IPS-20b (cell line): ENCODE data around the gene CTSS.
"Not testable (repeated sequence)": the region's sequence is repeated elsewhere in the genome, so short reads cannot be mapped to it uniquely, and the experiment has no call there.

ENCODE experiments used
- H3K27ac ChIP-seq: one replicate; pipeline ENCODE4 v1.5.1; 2013; ENCODE audit warnings: low read length
- H3K27me3 ChIP-seq: 2 replicates; pipeline ENCODE4 v1.6.1; 2013; ENCODE audit warnings: mild to moderate bottlenecking, low read length, inconsistent platforms; ENCODE audit not compliant: insufficient read depth
- H3K36me3 ChIP-seq: 2 replicates; pipeline ENCODE4 v1.6.1; 2013; ENCODE audit warnings: low read depth, mild to moderate bottlenecking, inconsistent platforms, low read length, moderate library complexity; ENCODE audit not compliant: insufficient read depth
- H3K4me1 ChIP-seq: 2 replicates; pipeline ENCODE4 v1.6.1; 2013; ENCODE audit warnings: mild to moderate bottlenecking, control low read depth, inconsistent platforms, low read length, moderate library complexity; ENCODE audit not compliant: insufficient read depth
- H3K4me3 ChIP-seq: 2 replicates; pipeline ENCODE4 v1.5.1; 2013; ENCODE audit warnings: mild to moderate bottlenecking, low read length, inconsistent platforms
- H3K9ac ChIP-seq: 2 replicates; pipeline ENCODE4 v1.6.1; 2013; ENCODE audit warnings: low read depth, mild to moderate bottlenecking, inconsistent platforms, low read length, moderate library complexity
- H3K9me3 ChIP-seq: 2 replicates; pipeline ENCODE4 v1.6.1; 2013; ENCODE audit warnings: mild to moderate bottlenecking, low read depth, low read length, inconsistent platforms; ENCODE audit not compliant: insufficient read depth

CTSS gene

DNA sequence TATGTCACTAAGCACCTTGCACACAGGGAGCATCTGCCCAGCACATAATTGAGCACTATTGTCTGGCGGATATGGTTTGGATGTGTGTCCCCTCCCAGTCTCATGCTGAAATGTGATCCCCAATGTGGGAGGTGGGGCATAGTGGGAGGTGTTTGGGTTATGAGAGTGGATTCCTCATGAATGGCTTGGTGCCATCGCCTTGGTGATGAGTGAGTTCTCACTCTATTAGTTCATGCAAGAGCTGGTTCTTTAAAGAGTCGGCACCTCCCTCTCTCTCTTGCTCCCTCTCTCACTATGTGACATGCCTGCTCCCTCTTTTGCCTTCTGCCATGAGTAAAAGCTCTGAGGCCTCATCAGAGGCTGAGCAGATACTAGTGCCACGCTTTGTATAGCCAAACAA lies 32.9 kb upstream of the CTSS start:
- Histone ChIP-seq H3K9me3 (no peaks in the 10 kb centered on the region), H3K4me3 (no peak overlapping the region), H3K27ac (no peak overlapping the region), H3K27me3 (no peaks in the 10 kb centered on the region), H3K9ac (no peak overlapping the region), H3K4me1 (peaks cover 15% of the 10 kb centered on the region; the same call in 1 of the 2 replicates), H3K36me3 (0 out of 2 replicates have a peak, but pooled peaks cover 3% of the 10 kb centered on the region)

DNA sequence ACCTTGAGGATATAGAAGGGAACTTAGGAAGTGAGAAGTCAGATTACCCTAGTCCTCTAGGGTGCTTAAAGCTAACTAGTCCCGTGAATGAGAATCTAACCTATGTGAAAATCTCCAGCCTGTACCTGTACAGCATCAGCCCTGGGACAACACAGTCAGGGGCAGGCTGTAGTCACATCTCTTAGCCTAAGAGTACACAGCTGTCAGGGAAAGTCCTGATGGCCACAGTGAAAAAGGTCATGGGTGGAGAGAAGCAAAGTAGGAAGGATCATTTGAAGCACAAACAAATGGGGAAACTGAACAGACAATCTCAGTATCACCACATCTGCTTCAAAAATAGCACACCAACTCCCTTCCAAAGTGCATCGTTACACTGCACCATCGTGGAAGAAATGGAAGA lies 30.8 kb upstream of the CTSS start:
- Histone ChIP-seq H3K4me1 (peaks cover 15% of the 10 kb centered on the region; the same call in 1 of the 2 replicates), H3K27ac (no peak overlapping the region), H3K27me3 (no peaks in the 10 kb centered on the region), H3K36me3 (0 out of 2 replicates have a peak, but pooled peaks cover 3% of the 10 kb centered on the region), H3K9me3 (no peaks in the 10 kb centered on the region), H3K4me3 (no peak overlapping the region), H3K9ac (no peak overlapping the region)

DNA sequence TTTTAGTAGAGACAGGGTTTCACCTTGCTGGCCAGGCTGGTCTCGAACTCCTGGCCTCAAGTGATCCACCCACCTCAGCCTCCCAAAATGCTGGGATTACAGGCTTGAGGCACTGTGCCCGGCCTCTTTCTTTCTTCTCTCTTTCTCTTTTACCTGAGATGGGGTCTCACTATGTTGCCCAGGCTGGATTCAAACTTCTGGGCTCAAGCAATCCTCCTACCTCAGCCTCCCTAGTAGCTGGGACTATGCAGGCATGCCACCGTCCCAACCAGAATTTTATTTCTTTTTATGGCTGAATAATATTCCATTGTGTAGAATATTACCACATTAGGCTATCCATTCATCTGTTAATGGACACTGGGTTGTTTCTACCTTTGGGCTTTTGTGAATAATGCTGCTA lies 28.2 kb upstream of the CTSS start:
- H3K4me3 ChIP-seq, H3K27me3 ChIP-seq, H3K36me3 ChIP-seq, H3K9me3 ChIP-seq, H3K9ac ChIP-seq, H3K27ac ChIP-seq: not testable (repeated sequence)
- peaks cover 14% of the 10 kb centered on the region; the same call in 1 of the 2 replicates for H3K4me1 ChIP-seq

DNA sequence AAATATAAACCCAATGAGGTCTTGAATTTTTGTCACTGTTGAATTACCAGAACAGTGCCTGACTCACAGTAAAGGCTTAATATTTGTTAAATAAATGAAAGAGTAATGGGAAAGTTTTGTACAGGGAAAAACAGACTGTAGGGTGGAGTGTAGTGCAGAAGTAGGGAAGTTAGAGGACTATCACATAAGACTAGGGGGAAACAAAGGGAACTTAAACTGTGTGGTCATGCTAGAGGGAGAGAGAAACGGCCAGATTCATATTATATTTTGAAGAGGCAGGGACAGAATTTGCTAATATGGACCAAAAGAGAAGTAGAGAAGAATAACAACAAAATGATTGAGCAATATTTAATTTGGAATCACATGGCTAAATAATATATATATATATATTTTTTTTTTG lies 27.6 kb upstream of the CTSS start:
- Histone ChIP-seq H3K9ac (no peak overlapping the region), H3K27ac (no peak overlapping the region), H3K4me3 (no peak overlapping the region), H3K4me1 (peaks cover 8% of the 10 kb centered on the region; the same call in 1 of the 2 replicates), H3K36me3 (no peaks in the 10 kb centered on the region), H3K9me3 (no peaks in the 10 kb centered on the region), H3K27me3 (no peaks in the 10 kb centered on the region)

DNA sequence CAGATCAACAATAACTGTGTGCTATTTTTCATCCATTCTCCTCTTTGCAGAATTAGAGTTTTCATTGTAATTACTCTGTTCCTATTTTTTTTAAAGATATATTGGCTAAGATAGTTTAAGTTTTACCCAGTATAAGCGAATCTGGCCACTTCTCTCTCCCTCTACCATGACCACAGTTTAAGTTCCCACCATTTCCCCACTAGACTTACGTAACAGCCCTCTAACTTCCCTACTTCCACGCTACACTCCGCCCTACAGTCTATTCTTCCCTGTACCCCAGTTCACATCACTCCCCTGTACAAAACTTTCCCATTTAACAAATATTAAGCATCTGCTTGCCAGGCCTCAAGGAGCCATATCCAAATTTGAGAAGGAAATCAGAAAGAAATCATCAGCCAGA lies 26.0 kb upstream of the CTSS start:
- Histone ChIP-seq H3K9me3 (no peaks in the 10 kb centered on the region), H3K9ac (no peak overlapping the region), H3K36me3 (no peaks in the 10 kb centered on the region), H3K27me3 (no peaks in the 10 kb centered on the region), H3K4me3 (no peak overlapping the region), H3K4me1 (no peaks in the 10 kb centered on the region), H3K27ac (no peak overlapping the region)

DNA sequence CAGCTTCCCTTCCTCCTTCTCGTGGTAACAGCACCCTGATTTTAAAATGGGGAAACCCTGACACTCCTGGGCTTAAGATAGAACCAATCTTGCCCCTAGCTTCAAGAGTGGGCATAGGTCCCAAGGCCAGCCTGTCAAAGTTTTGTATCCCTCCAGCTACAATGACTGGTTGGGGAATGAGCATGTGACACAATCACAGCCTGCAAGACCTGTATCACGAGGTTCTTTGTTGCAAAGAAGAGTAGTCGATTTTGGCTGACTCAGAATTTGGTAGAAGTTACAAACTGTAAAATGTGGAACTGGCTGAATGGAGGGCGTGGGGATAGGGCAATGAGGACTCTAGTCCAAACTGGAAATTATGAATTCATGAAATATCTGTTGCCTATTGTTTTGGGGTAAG lies 23.8 kb upstream of the CTSS start:
- no peaks in the 10 kb centered on the region for H3K36me3 ChIP-seq
- H3K9ac ChIP-seq: no peak overlapping the region
- H3K4me1 ChIP-seq: no peaks in the 10 kb centered on the region
- no peak overlapping the region for H3K27ac ChIP-seq
- H3K27me3 ChIP-seq: no peaks in the 10 kb centered on the region
- H3K9me3 ChIP-seq: no peaks in the 10 kb centered on the region
- H3K4me3 ChIP-seq: no peak overlapping the region

DNA sequence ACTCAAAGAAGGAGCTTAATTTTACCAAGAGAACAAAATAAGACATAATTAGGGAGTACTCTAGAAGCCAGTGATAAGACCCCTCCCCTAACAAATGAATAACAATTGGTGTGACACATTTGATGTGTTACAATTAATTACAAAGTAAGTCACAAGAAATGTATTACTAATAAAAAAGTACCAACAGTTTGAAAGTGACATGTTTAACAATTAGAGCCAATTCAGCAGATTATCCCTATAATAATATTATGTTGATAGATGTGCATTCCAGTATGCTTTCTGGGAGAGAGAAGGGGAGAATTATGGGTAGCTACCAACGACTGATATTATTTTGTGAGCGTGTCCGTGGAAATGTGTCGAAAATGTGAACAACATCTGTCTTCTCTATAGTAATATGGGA lies 23.4 kb upstream of the CTSS start:
- Histone ChIP-seq H3K27ac (no peak overlapping the region), H3K9me3 (no peaks in the 10 kb centered on the region), H3K4me3 (no peak overlapping the region), H3K27me3 (no peaks in the 10 kb centered on the region), H3K4me1 (no peaks in the 10 kb centered on the region), H3K36me3 (no peaks in the 10 kb centered on the region), H3K9ac (no peak overlapping the region)

DNA sequence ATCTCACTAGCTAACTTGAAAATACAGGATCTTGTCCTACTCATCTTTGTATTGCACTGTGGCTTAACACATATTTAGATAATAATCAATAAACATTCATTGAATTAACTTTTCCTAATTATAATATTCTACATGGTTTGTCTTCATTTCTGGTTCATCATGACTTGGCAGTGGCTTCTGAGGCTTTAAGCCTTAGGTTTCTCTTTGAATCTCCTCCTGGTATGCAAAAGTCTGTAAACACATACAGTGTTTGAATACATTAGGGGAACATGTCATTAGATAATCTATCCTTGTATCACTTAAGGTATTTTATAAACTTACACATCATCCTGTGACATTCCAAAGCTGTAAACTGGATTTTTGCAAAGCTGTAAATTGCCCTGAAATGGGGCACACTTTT lies 21.9 kb upstream of the CTSS start:
- H3K4me3 ChIP-seq: no peak overlapping the region
- no peaks in the 10 kb centered on the region for H3K4me1 ChIP-seq
- no peak overlapping the region for H3K27ac ChIP-seq
- no peaks in the 10 kb centered on the region for H3K27me3 ChIP-seq
- H3K9ac ChIP-seq: no peak overlapping the region
- no peaks in the 10 kb centered on the region for H3K9me3 ChIP-seq
- H3K36me3 ChIP-seq: no peaks in the 10 kb centered on the region

DNA sequence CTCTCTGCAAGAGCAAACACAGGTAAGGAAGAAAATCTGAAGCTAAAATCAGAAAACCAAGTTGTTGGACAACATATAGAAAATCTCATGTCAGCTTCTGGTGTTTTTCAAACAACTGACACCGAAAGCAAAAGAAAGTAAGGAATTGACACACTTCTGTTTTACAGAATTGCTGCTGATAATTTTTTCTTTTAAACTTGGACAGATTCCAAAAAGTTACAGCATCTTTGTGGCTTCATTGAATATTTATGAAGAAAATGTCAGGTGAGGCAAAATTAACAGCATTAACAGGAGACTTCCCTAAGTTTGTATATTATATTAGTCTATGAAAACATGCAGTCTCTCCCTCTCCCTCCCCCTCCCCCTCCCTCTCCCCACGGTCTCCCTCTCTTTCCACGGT lies 14.9 kb upstream of the CTSS start:
- Histone ChIP-seq H3K27ac (no peak overlapping the region), H3K4me1 (no peaks in the 10 kb centered on the region), H3K9me3 (peaks cover 8% of the 10 kb centered on the region; the same call in 1 of the 2 replicates), H3K27me3 (no peaks in the 10 kb centered on the region), H3K36me3 (no peaks in the 10 kb centered on the region), H3K9ac (no peak overlapping the region), H3K4me3 (no peak overlapping the region)

DNA sequence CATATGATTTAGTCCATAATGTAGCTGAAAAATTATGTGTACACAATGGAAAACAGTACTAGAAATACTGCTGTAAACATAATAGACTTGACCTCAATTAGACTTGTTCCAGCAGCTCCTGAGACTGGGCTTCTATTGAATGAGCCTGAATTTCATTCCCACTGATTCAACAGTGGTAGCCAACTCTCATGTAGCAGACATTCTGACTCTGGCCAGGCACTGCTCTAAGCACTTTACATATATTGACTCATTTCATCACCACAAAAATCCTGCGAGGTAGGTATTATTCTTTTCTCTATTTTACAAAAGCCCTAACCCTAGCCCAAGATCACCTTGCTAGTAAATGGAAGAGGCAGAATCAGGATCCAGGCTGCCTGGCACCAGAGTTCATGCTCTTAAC lies 12.8 kb upstream of the CTSS start:
- Histone ChIP-seq H3K4me3 (no peak overlapping the region), H3K27me3 (no peaks in the 10 kb centered on the region), H3K9me3 (peaks cover 8% of the 10 kb centered on the region; the same call in 1 of the 2 replicates), H3K36me3 (no peaks in the 10 kb centered on the region), H3K9ac (no peak overlapping the region), H3K4me1 (no peaks in the 10 kb centered on the region), H3K27ac (no peak overlapping the region)

DNA sequence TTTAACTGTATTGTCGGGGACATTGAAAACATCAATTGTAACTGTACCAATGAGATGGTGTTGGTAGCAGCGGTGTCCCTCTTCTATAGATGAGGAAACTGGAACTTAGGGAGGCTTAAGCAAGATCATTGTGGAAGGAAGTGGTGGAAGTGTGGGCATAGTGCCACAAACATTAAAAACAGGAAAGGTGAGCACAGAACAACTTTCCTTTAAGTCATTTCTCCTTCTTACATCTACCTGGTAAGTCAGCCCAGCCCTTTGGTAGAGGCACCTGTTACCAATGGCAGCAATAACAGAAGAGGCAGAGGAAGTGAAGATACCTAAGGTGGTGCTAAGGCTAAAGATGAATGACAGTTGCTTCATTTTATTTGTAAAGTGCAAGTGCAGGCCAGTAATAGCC lies 12.0 kb upstream of the CTSS start:
- H3K9ac ChIP-seq: no peak overlapping the region
- no peak overlapping the region for H3K27ac ChIP-seq
- no peaks in the 10 kb centered on the region for H3K4me1 ChIP-seq
- H3K9me3 ChIP-seq: peaks cover 8% of the 10 kb centered on the region; the same call in 1 of the 2 replicates
- no peaks in the 10 kb centered on the region for H3K36me3 ChIP-seq
- no peak overlapping the region for H3K4me3 ChIP-seq
- H3K27me3 ChIP-seq: no peaks in the 10 kb centered on the region

DNA sequence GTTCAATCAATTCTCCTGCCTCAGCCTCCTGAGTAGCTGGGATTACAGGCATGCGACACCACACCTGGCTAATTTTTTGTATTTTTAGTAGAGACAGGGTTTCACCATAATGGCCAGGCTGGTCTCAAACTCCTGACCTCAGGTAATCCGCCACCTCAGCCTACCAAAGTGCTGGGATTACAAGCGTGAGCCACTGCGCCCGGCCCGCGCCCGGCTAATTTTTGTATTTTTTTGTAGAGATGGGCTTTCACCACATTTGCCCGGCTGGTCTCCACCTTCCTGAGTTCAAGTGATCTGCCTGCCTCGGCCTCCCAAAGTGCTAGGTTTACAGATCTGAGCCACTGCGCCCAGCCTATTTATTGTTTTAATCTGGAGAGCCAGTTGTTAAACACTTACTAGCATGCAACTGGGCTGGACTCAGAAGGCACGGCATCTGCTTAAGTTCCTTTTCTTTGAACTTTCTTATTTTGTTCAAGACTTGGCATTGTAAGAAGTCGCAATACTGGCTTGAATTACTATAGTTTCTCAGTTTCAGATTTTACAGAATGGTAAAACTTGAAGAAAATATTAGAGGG lies 10.4 kb upstream of the CTSS start:
- not testable (repeated sequence) for H3K36me3 ChIP-seq, H3K9me3 ChIP-seq, H3K4me1 ChIP-seq, H3K9ac ChIP-seq, H3K27ac ChIP-seq, H3K4me3 ChIP-seq, H3K27me3 ChIP-seq
